ENCODE data around the gene HIF1A.

DNA sequence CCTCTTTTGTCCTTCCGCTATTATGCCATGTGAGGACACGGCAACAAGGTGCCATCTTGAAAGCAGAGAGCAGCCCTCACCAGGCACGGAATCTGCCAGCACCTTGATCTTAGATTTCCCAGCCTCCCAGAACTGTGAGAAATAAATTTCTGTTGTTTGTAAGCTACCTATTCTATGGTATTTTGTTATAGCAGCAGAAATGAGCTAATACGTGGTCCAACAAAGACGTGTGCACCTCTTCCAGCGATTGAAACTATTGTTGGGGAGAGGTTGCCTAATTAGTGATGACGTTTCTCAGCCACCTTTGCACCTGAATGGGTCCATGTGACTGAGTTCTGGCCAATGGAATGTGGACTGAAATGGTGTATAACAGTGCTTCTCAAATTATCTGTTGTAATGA lies 64.6 kb downstream of the HIF1A start:
- TF ChIP-seq, protein P1, sequence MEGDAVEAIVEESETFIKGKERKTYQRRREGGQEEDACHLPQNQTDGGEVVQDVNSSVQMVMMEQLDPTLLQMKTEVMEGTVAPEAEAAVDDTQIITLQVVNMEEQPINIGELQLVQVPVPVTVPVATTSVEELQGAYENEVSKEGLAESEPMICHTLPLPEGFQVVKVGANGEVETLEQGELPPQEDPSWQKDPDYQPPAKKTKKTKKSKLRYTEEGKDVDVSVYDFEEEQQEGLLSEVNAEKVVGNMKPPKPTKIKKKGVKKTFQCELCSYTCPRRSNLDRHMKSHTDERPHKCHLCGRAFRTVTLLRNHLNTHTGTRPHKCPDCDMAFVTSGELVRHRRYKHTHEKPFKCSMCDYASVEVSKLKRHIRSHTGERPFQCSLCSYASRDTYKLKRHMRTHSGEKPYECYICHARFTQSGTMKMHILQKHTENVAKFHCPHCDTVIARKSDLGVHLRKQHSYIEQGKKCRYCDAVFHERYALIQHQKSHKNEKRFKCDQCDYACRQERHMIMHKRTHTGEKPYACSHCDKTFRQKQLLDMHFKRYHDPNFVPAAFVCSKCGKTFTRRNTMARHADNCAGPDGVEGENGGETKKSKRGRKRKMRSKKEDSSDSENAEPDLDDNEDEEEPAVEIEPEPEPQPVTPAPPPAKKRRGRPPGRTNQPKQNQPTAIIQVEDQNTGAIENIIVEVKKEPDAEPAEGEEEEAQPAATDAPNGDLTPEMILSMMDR (IDR thresholded peaks at IDR 0.05), result no peak
- no peak for TF ChIP-seq POLR2A (IDR thresholded peaks at IDR 0.05)
